ENCODE data around the gene TMPRSS5. TPM values are rescaled to one million over a fixed set of nuclear protein-coding genes. Genes with fewer than 3 reads are reported as not detected.
A peak's percentile ranks its signal among the peaks of the same experiment; 100 is the strongest.

TMPRSS5 gene
- total RNA-seq, 1 experiment from 2014 or later = 0.07 TPM

DNA sequence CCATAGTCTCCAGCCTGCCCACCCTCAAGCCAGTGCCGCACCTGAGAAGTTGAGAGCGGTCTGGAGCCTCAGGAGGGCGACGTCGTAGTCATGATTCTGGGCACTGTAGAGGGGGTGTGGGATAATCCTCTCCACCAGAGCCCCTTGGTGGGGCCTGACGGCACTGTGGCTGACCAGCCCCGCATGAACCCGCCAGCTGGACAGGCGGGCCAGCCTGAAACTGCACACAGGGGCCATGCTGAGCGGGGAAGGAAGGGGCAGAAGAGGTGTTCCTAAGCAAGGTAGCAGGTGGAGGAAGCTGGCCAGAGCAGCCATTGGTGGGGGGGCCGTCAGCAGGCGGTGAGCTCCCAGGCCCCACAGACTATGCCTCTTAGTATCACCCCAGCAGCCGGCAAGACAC lies 13.1 kb downstream of the TMPRSS5 start:
- Histone ChIP-seq H3K27ac (ENCODE audit: low read length) (no peak overlapping the region), H3K4me1 (ENCODE audit: insufficient read depth, low read length) (peaks cover 30% of the 10 kb centered on the region), H3F3A (ENCODE audit: low read length, unreplicated experiment) (no peaks in the 10 kb centered on the region), H3K36me3 (ENCODE audit: low read depth, low read length) (no peaks in the 10 kb centered on the region), H3K4me2 (ENCODE audit: low read length) (no peak overlapping the region), H3K9me3 (ENCODE audit: low read length) (no peaks in the 10 kb centered on the region), H3K4me3 (ENCODE audit: low read length) (no peak overlapping the region), H3K79me2 (ENCODE audit: low read length) (no peaks in the 10 kb centered on the region), H2AFZ (ENCODE audit: low read length) (no peak overlapping the region), H3K9ac (ENCODE audit: low read length) (no peak overlapping the region), H3K27me3 (ENCODE audit: low read length) (no peaks in the 10 kb centered on the region), H4K20me1 (ENCODE audit: low read length) (no peaks in the 10 kb centered on the region), H3K9me2 (replicated peaks; ENCODE audit: low read length) (no peaks in the 10 kb centered on the region)
- intact Hi-C loops (cut with micrococcal nuclease) = no loop called here
- POLR2A ChIA-PET (ENCODE audit: unreplicated experiment) = no interaction called here
- no TSS peak for BruUV-seq (replicated peaks)
- DNase-seq (no peak), ATAC-seq (no peak)
- CTCF ChIA-PET = no interaction called here
- TF ChIP-seq, protein P1, sequence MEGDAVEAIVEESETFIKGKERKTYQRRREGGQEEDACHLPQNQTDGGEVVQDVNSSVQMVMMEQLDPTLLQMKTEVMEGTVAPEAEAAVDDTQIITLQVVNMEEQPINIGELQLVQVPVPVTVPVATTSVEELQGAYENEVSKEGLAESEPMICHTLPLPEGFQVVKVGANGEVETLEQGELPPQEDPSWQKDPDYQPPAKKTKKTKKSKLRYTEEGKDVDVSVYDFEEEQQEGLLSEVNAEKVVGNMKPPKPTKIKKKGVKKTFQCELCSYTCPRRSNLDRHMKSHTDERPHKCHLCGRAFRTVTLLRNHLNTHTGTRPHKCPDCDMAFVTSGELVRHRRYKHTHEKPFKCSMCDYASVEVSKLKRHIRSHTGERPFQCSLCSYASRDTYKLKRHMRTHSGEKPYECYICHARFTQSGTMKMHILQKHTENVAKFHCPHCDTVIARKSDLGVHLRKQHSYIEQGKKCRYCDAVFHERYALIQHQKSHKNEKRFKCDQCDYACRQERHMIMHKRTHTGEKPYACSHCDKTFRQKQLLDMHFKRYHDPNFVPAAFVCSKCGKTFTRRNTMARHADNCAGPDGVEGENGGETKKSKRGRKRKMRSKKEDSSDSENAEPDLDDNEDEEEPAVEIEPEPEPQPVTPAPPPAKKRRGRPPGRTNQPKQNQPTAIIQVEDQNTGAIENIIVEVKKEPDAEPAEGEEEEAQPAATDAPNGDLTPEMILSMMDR (conservative IDR thresholded peaks at IDR 0.05; ENCODE audit: low read depth, low read length) = no peak
- TF ChIP-seq EZH2phosphoT487 (IDR thresholded peaks at IDR 0.05; ENCODE audit: borderline replicate concordance, low read length) (no peak), EZH2 (IDR thresholded peaks at IDR 0.05; ENCODE audit: low read length, unreplicated experiment) (no peak)

DNA sequence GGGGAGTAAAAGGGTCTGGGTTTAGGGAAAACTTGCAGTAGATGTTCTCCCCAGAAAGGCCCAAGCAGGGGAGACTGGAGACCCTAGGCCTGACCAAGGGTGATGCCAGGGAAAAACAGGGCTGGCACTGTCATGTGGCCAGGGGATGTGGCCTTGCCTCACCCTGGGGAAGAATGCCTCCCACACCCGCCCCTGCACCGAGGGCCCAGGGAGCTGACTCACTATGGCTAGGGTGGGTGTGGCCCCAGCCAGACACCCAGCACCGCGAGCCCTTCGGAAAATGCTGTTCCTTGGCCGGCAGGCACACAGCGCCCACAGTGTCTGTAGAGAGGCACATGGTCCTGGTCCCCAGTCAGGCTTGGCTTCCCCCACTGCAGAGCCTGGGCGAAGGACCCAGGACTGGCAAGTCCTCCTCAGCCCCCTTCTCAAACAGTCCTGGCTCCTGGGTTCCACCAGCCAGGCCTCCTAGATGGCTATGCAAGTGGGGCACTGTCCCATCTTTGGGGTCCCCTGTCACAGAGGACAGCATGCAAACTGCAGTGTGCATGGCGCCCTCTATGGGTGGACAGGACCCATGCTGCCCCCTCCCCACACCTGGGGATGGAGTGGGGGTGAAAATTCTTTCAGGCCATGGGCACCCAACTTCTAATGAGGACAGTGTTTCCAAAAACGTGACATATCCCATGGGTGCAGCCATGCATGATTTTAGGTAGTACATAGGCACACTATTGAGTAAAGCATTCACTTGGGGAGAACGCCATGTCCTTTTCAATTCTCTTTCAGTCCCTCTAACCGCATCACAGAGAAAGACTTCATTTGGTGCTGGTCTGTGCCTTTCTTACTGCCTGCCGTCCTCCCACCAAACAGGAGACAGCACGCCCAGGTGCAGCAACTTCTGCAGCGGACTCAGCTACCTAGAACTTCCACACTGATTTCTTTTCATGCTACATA lies 15.2 kb downstream of the TMPRSS5 start:
- Histone ChIP-seq H3K9me2 (replicated peaks; ENCODE audit: low read length) (no peaks in the 10 kb centered on the region), H2AFZ (ENCODE audit: low read length) (peak overlapping the region; percentile 70), H4K20me1 (ENCODE audit: low read length) (no peaks in the 10 kb centered on the region), H3K9me3 (ENCODE audit: low read length) (no peaks in the 10 kb centered on the region), H3K79me2 (ENCODE audit: low read length) (no peaks in the 10 kb centered on the region), H3K9ac (ENCODE audit: low read length) (peak overlapping the region; percentile 37), H3K27ac (ENCODE audit: low read length) (peak overlapping the region; percentile 60), H3K4me3 (ENCODE audit: low read length) (no peak overlapping the region), H3K4me2 (ENCODE audit: low read length) (peak overlapping the region; percentile 55), H3K27me3 (ENCODE audit: low read length) (no peaks in the 10 kb centered on the region), H3K4me1 (ENCODE audit: insufficient read depth, low read length) (peaks cover 19% of the 10 kb centered on the region), H3K36me3 (ENCODE audit: low read depth, low read length) (no peaks in the 10 kb centered on the region), H3F3A (ENCODE audit: low read length, unreplicated experiment) (no peaks in the 10 kb centered on the region)
- DNase-seq = peak; percentile 97
- TF ChIP-seq, protein P1 (conservative IDR thresholded peaks at IDR 0.05; ENCODE audit: low read depth, low read length) = peak; percentile 93
- TF ChIP-seq EZH2 (IDR thresholded peaks at IDR 0.05; ENCODE audit: low read length, unreplicated experiment) = no peak
- intact Hi-C loops (cut with micrococcal nuclease) = loop anchor here (1.0 kb wide), 2 partner anchors 23 to 27 kb away; no protein-coding TSS in a partner anchor
- peak; percentile 99 for ATAC-seq
- BruUV-seq (replicated peaks) = no TSS peak
- POLR2A ChIA-PET (ENCODE audit: unreplicated experiment) = interaction anchor here (1.0 kb wide), 1 partner anchor 23 kb away, joined by 4 read pairs; no protein-coding TSS in a partner anchor
- CTCF ChIA-PET = no interaction called here

All from PC-3 (cell line).